HCT116 (cell line): ENCODE data around the gene SCRN2. TPM values are rescaled to one million over a fixed set of nuclear protein-coding genes. Genes with fewer than 3 reads are reported as not detected.

Experiments used
- ATAC-seq: fragments of 200-7000 bp; cut with Tn5 transposase; 2 replicates; pipeline ENCODE4 v1.9.1; 2020; ENCODE audit warnings: mild to moderate bottlenecking, moderate library complexity
- BruUV-seq: library from RNA; stranded (reverse); fragments of 400-500 nt; replicated peaks from 2 replicates; lab custom pipeline; 2021; lab: Mats Ljungman, UMichigan
- CTCF ChIA-PET: fragments of 300-600 bp; sonication (Branson Sonifier 250); formaldehyde crosslinking; loops from one replicate; lab custom pipeline; 2021; ENCODE audit warnings: antibody characterized with exemption; lab: Charles Lee
- POLR2A ChIA-PET: fragments of 300-600, 350-600 bp; sonication (Branson Sonifier 250); formaldehyde crosslinking; loops from one replicate; lab custom pipeline; 2021; ENCODE audit warnings: antibody characterized with exemption; lab: Charles Lee
- RAD21 ChIA-PET, 2 experiments: fragments of 300-600 bp; sonication (Branson Sonifier 250); formaldehyde crosslinking; loops; one replicate each; lab custom pipeline; 2023; ENCODE audit warnings: low total read pairs in 2 of 2; ENCODE audit not compliant: uncharacterized antibody in 2 of 2, unreplicated experiment in 2 of 2, low non-redundant PET in 1 of 2; lab: Charles Lee
- DNase-seq: peaks from one replicate; pipeline ENCODE4 v3.0.0-alpha.2; 2010; ENCODE audit warnings: low read depth, low spot score
- H2AFZ ChIP-seq: fragments of 200-600 bp; shearing (Covaris generic), sonication (generic); 2 replicates; pipeline ENCODE4 v1.6.1; 2017; ENCODE audit warnings: low read depth, mixed run types, mixed read lengths, antibody characterized with exemption, low read length; ENCODE audit not compliant: poor library complexity, severe bottlenecking
- H3K27ac ChIP-seq: 2 replicates; pipeline ENCODE4 v1.5.1; 2012; ENCODE audit warnings: low read depth, low read length
- H3K27me3 ChIP-seq: fragments of 200-600 bp; sonication (generic); 2 replicates; pipeline ENCODE4 v1.6.1; 2016; ENCODE audit warnings: mixed run types, low read length, mixed read lengths; ENCODE audit not compliant: insufficient read depth
- H3K36me3 ChIP-seq, 2 experiments: fragments of 200-500 bp in 1 of 2; fragments of 200-600 bp in 1 of 2; sonication (Bioruptor generic) in 1 of 2; sonication (generic) in 1 of 2; 2 replicates each; pipeline versions ENCODE4 v1.5.1 to v1.6.1; 2014 to 2016; ENCODE audit warnings: low read length in 2 of 2, inconsistent platforms in 1 of 2, mixed read lengths in 1 of 2, mixed run types in 1 of 2; ENCODE audit not compliant: insufficient read depth in 2 of 2, control insufficient read depth in 1 of 2
- H3K4me1 ChIP-seq, 2 experiments: fragments of 200-600 bp in 1 of 2; sonication (generic) in 1 of 2; 2 replicates each; pipeline versions ENCODE4 v1.5.1 to v1.6.1; 2012 to 2017; ENCODE audit warnings: low read length in 2 of 2, inconsistent platforms in 1 of 2, mild to moderate bottlenecking in 1 of 2, mixed read lengths in 1 of 2, mixed run types in 1 of 2, moderate library complexity in 1 of 2; ENCODE audit not compliant: insufficient read depth in 2 of 2, control insufficient read depth in 1 of 2
- H3K4me2 ChIP-seq: fragments of 200-600 bp; sonication (generic); 2 replicates; pipeline ENCODE4 v1.6.1; 2017; ENCODE audit warnings: mixed run types, low read length, mixed read lengths
- H3K4me3 ChIP-seq, 2 experiments: fragments of 200-600 bp in 1 of 2; sonication (generic) in 1 of 2; replicated peaks in 1 of 2; 2 replicates each; pipeline ENCODE4 v1.5.1; 2011 to 2016; ENCODE audit warnings: low read length in 2 of 2, control low read depth in 1 of 2, low read depth in 1 of 2, mild to moderate bottlenecking in 1 of 2, mixed read lengths in 1 of 2, mixed run types in 1 of 2
- H3K79me2 ChIP-seq: fragments of 200-600 bp; sonication (generic); 2 replicates; pipeline ENCODE4 v1.6.1; 2017; ENCODE audit warnings: mild to moderate bottlenecking, mixed run types, low read length, moderate library complexity, mixed read lengths; ENCODE audit not compliant: insufficient read depth
- H3K9ac ChIP-seq: fragments of 200-600 bp; sonication (generic); 2 replicates; pipeline ENCODE4 v1.6.1; 2016; ENCODE audit warnings: low read length, mixed read lengths
- H3K9me2 ChIP-seq: fragments of 200-600 bp; sonication (generic), shearing (Covaris generic); 2 replicates; pipeline ENCODE4 v1.6.1; 2017; ENCODE audit warnings: mixed run types, mild to moderate bottlenecking, moderate library complexity; ENCODE audit not compliant: insufficient read depth
- H3K9me3 ChIP-seq, 2 experiments: fragments of 200-500 bp in 1 of 2; fragments of 200-600 bp in 1 of 2; sonication (Bioruptor generic) in 1 of 2; sonication (generic) in 1 of 2; 2 replicates each; pipeline ENCODE4 v1.6.1; 2014 to 2017; ENCODE audit warnings: low read length in 2 of 2, mixed read lengths in 2 of 2, inconsistent platforms in 1 of 2, low read depth in 1 of 2, mild to moderate bottlenecking in 1 of 2, mixed run types in 1 of 2, moderate library complexity in 1 of 2; ENCODE audit not compliant: control insufficient read depth in 1 of 2, insufficient read depth in 1 of 2
- H4K20me1 ChIP-seq: fragments of 200-600 bp; sonication (generic), shearing (Covaris generic); 2 replicates; pipeline ENCODE4 v1.6.1; 2017; ENCODE audit warnings: mixed run types, mild to moderate bottlenecking, moderate library complexity; ENCODE audit not compliant: insufficient read depth
- CBX3 ChIP-seq: IDR thresholded peaks from 2 replicates; pipeline ENCODE4 v1.6.1; 2012; ENCODE audit warnings: low read depth
- CEBPB ChIP-seq: IDR thresholded peaks from 2 replicates; pipeline ENCODE4 v1.6.1; 2012; ENCODE audit warnings: low read depth
- EGR1 ChIP-seq: IDR thresholded peaks from 2 replicates; pipeline ENCODE4 v1.6.1; 2012; ENCODE audit warnings: low read depth
- ELF1 ChIP-seq: IDR thresholded peaks from 2 replicates; pipeline ENCODE4 v1.6.1; 2012; ENCODE audit warnings: low read depth, borderline replicate concordance
- EZH2phosphoT487 ChIP-seq: fragments of 200-600 bp; IDR thresholded peaks from 2 replicates; pipeline ENCODE4 v1.6.1; 2018; ENCODE audit warnings: antibody characterized with exemption, borderline replicate concordance
- FOSL1 ChIP-seq: IDR thresholded peaks from 2 replicates; pipeline ENCODE4 v1.6.1; 2012; ENCODE audit warnings: low read depth
- JUND ChIP-seq: IDR thresholded peaks from 2 replicates; pipeline ENCODE4 v1.6.1; 2012
- POLR2A ChIP-seq: IDR thresholded peaks from 2 replicates; pipeline ENCODE4 v1.7.0; 2011; ENCODE audit warnings: borderline replicate concordance; ENCODE audit not compliant: insufficient read depth, insufficient read length; ENCODE audit errors: extremely low read depth
- RAD21 ChIP-seq: IDR thresholded peaks from 2 replicates; pipeline ENCODE4 v1.6.1; 2012; ENCODE audit warnings: low read depth, mild to moderate bottlenecking
- SIN3A ChIP-seq: IDR thresholded peaks from 2 replicates; pipeline ENCODE4 v1.6.1; 2012; ENCODE audit warnings: low read depth
- SP1 ChIP-seq: IDR thresholded peaks from 2 replicates; pipeline ENCODE4 v1.6.1; 2012; ENCODE audit warnings: low read depth
- SRF ChIP-seq: IDR thresholded peaks from 2 replicates; pipeline ENCODE4 v1.6.1; 2012; ENCODE audit warnings: low read depth
- TCF7L2 ChIP-seq: IDR thresholded peaks from 2 replicates; pipeline ENCODE4 v1.7.0; 2011; ENCODE audit warnings: borderline replicate concordance, inconsistent platforms; ENCODE audit not compliant: insufficient read depth, insufficient read length; ENCODE audit errors: extremely low read depth
- YY1 ChIP-seq: IDR thresholded peaks from 2 replicates; pipeline ENCODE4 v1.6.1; 2011; ENCODE audit warnings: low read length, low read depth, moderate library complexity, mild to moderate bottlenecking; ENCODE audit not compliant: insufficient replicate concordance; ENCODE audit errors: extremely low read depth
- ZFX ChIP-seq: fragments of 450-650 bp; IDR thresholded peaks from 2 replicates; pipeline ENCODE4 v1.6.1; 2017
- intact Hi-C: fragments of 100-400 bp; cut with micrococcal nuclease; formaldehyde crosslinking; loops from 2 replicates; pipeline ENCODE4 v1.10.0; 2022
- total RNA-seq: library from RNA; stranded (reverse); gene quantifications from one replicate; pipeline ENCODE4 v1.2.1, GENCODE V29; 2021; ENCODE audit not compliant: unreplicated experiment
- TF ChIP-seq, protein P1 (sequence below): IDR thresholded peaks from 2 replicates; pipeline ENCODE4 v1.6.1; 2011; ENCODE audit warnings: mild to moderate bottlenecking, low read length, moderate library complexity; ENCODE audit not compliant: insufficient replicate concordance; ENCODE audit errors: extremely low read depth
- TF ChIP-seq, protein P2 (sequence below), 3 experiments: fragments of 200-600 bp in 1 of 3; sonication (generic) in 1 of 3; IDR thresholded peaks in 2 of 3; conservative IDR thresholded peaks in 1 of 3; 2 replicates each; pipeline ENCODE4 v1.5.1; 2012 to 2017; ENCODE audit warnings: low read depth in 2 of 3, low read length in 2 of 3, antibody characterized with exemption in 1 of 3, borderline replicate concordance in 1 of 3, control low read depth in 1 of 3, mild to moderate bottlenecking in 1 of 3, mixed read lengths in 1 of 3, mixed run types in 1 of 3, moderate library complexity in 1 of 3; ENCODE audit not compliant: insufficient read depth in 1 of 3
- TF ChIP-seq, protein P3 (sequence below): IDR thresholded peaks from 2 replicates; pipeline ENCODE4 v1.6.1; 2012; ENCODE audit warnings: low read depth

SCRN2 gene
- total RNA-seq, 1 experiment from 2014 or later = 53.2 TPM

DNA sequence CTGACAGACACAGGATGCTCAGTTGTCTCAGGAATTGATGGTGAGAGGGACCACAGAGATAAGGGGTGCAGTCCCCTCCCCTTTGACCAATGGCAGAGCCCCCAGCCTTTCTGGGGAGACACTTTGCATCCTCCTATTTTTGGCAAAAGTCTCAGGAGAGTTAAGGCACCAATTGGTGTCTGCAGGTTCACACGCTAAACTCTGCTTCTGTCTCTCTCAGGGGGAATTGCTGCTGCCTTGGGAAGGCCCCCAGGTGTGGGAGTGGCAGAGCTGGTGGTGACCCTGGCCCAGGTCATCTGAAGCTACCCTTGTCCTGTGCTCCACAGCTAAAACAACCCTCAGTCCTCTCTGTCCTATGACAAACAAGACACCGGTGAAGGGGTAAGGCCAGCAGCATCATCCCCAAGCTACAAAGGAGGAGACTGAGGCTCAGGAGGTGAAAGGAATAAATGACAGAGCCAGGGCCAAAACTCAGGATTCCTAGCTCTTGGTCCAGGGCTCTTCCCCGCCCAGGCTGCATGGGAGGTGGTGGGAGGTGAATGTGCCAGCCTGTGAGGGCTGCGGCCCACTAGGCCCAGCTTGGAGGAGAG, 39.8 kb downstream of the SCRN2 start:
- Histone ChIP-seq H3K27me3 (peaks cover 11% of the 10 kb centered on the region; the same call in 1 of the 2 replicates), H3K4me2 (no peak overlapping the region), H3K9me3 (no peaks in the 10 kb centered on the region), H2AFZ (no peak overlapping the region), H3K9ac (no peak overlapping the region), H3K36me3 (no peaks in the 10 kb centered on the region), H3K4me1 (no peaks in the 10 kb centered on the region), H3K79me2 (no peaks in the 10 kb centered on the region), H4K20me1 (no peaks in the 10 kb centered on the region), H3K4me3 (no peak overlapping the region), H3K9me2 (no peaks in the 10 kb centered on the region), H3K27ac (no peak overlapping the region)
- ChIA-PET POLR2A (interaction anchor here (0.6 kb wide), 1 partner anchor 16 kb away, joined by 3 read pairs; no protein-coding TSS in a partner anchor), CTCF (interaction anchor here (0.9 to 1.4 kb wide), 8 partner anchors 15 to 217 kb away, joined by 3 to 5 read pairs (median 3); partner anchors contain the start of genes CDK5RAP3 and TBKBP1), RAD21 (no interaction called here)
- BruUV-seq = no TSS peak
- DNase-seq (no peak), ATAC-seq (no peak)
- intact Hi-C loops = loop anchor here (5.0 kb wide), 1 partner anchor 69 kb away; the partner anchor contains the start of gene TBX21
- no peak for TF ChIP-seq RAD21
- no peak for TF ChIP-seq ELF1
- TF ChIP-seq, protein P1, sequence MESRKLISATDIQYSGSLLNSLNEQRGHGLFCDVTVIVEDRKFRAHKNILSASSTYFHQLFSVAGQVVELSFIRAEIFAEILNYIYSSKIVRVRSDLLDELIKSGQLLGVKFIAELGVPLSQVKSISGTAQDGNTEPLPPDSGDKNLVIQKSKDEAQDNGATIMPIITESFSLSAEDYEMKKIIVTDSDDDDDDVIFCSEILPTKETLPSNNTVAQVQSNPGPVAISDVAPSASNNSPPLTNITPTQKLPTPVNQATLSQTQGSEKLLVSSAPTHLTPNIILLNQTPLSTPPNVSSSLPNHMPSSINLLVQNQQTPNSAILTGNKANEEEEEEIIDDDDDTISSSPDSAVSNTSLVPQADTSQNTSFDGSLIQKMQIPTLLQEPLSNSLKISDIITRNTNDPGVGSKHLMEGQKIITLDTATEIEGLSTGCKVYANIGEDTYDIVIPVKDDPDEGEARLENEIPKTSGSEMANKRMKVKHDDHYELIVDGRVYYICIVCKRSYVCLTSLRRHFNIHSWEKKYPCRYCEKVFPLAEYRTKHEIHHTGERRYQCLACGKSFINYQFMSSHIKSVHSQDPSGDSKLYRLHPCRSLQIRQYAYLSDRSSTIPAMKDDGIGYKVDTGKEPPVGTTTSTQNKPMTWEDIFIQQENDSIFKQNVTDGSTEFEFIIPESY = no peak
- no peak for TF ChIP-seq FOSL1
- TF ChIP-seq JUND = no peak
- TF ChIP-seq YY1 = no peak
- no peak for TF ChIP-seq POLR2A
- TF ChIP-seq SRF = no peak
- TF ChIP-seq EZH2phosphoT487 = no peak
- no peak for TF ChIP-seq SIN3A
- TF ChIP-seq EGR1 = no peak
- TF ChIP-seq, protein P2, sequence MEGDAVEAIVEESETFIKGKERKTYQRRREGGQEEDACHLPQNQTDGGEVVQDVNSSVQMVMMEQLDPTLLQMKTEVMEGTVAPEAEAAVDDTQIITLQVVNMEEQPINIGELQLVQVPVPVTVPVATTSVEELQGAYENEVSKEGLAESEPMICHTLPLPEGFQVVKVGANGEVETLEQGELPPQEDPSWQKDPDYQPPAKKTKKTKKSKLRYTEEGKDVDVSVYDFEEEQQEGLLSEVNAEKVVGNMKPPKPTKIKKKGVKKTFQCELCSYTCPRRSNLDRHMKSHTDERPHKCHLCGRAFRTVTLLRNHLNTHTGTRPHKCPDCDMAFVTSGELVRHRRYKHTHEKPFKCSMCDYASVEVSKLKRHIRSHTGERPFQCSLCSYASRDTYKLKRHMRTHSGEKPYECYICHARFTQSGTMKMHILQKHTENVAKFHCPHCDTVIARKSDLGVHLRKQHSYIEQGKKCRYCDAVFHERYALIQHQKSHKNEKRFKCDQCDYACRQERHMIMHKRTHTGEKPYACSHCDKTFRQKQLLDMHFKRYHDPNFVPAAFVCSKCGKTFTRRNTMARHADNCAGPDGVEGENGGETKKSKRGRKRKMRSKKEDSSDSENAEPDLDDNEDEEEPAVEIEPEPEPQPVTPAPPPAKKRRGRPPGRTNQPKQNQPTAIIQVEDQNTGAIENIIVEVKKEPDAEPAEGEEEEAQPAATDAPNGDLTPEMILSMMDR (IDR thresholded peaks at IDR 0.05 in 2 of 3, conservative IDR thresholded peaks at IDR 0.05 in 1 of 3; ENCODE audit: borderline replicate concordance in 1 of 3, insufficient read depth in 1 of 3, low read depth in 2 of 3, low read length in 2 of 3) = no peak
- TF ChIP-seq SP1 = no peak
- TF ChIP-seq CEBPB = no peak
- TF ChIP-seq CBX3 = no peak
- no peak for TF ChIP-seq TCF7L2
- TF ChIP-seq ZFX = no peak
- TF ChIP-seq, protein P3, sequence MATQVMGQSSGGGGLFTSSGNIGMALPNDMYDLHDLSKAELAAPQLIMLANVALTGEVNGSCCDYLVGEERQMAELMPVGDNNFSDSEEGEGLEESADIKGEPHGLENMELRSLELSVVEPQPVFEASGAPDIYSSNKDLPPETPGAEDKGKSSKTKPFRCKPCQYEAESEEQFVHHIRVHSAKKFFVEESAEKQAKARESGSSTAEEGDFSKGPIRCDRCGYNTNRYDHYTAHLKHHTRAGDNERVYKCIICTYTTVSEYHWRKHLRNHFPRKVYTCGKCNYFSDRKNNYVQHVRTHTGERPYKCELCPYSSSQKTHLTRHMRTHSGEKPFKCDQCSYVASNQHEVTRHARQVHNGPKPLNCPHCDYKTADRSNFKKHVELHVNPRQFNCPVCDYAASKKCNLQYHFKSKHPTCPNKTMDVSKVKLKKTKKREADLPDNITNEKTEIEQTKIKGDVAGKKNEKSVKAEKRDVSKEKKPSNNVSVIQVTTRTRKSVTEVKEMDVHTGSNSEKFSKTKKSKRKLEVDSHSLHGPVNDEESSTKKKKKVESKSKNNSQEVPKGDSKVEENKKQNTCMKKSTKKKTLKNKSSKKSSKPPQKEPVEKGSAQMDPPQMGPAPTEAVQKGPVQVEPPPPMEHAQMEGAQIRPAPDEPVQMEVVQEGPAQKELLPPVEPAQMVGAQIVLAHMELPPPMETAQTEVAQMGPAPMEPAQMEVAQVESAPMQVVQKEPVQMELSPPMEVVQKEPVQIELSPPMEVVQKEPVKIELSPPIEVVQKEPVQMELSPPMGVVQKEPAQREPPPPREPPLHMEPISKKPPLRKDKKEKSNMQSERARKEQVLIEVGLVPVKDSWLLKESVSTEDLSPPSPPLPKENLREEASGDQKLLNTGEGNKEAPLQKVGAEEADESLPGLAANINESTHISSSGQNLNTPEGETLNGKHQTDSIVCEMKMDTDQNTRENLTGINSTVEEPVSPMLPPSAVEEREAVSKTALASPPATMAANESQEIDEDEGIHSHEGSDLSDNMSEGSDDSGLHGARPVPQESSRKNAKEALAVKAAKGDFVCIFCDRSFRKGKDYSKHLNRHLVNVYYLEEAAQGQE = no peak
